UCSD-AML1 (cell line): ENCODE results near the gene BANF2.

Source experiments
- DNase-seq: peaks from one replicate; lab custom pipeline; 2025; ENCODE audit not compliant: unreplicated experiment; lab: John Stamatoyannopoulos, UW

BANF2 gene

DNA sequence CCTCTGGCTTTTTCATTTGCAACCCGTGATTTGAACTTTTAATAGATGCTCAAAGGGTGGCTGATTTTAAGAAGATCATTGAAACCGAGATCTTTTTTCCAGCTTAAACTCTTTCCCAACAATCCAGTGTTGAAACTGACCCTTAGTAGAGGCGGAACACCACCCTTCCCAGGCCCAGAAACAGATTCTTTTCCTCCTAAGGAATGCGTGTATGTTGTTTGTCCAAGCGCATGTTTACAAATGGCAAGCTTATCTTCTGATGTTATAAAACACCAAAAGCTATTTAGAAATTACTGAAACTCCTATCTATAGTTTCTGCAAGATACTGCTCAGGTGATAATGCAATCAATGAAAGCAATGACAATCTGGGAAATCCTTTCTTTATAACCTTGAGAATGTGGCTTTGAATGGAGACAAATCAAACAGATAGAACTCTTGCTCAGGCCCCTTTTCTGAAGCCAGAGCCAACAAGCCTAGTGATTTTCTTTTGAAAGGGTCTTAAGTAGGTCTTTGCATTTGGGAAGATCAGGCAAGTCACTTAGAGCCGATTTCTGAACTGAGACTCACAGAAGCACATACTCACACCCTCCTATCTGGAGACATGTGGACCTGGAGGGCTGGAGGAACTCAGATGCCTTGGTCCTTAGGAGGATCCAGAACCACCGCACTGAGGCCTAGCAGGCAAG lies 9.1 kb downstream of the BANF2 start:
- no peak for DNase-seq

DNA sequence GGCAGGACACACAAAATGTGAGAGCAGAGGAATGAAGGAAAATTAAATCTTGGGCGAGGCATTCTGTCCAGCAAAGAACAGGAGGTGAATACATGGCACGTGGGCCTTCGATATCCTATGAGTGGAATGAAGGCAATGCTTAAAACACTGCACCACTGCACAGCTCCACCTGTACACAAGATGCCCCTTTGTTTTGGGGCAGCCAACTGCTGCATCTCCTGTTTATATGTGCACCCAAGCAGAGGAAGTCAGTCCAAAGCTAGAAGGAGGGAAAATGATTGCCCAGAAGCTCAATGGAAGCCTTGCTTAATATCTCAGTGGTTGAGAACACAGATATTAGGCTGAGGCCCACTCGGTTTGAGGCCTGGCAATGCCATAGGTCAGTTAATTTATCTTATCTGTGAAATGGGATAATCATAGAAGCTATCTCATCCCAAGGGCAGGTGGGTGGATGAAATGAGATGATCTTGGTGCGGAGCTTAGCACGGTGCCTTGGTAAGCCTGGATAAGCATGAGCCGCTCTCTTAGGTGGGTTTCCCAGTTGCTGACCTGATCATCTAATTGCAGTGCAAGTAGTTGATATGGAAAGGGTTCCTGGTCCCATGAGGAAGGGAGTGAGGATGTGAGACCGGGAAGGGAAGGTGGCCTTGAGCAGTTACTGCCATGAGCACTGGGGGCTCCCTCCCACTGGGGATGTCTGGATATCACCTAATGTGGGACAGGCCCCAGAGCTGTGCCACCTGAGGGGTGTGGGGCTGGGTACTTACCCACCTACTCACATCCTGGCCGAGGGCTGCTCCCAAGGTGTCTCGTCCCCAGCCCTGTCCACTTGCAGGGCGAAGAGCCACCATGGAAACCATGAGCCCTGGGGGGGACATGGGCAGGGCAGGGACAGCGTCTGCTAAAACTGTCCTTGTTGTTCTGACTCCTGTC lies 9.9 kb downstream of the BANF2 start:
- no peak for DNase-seq

DNA sequence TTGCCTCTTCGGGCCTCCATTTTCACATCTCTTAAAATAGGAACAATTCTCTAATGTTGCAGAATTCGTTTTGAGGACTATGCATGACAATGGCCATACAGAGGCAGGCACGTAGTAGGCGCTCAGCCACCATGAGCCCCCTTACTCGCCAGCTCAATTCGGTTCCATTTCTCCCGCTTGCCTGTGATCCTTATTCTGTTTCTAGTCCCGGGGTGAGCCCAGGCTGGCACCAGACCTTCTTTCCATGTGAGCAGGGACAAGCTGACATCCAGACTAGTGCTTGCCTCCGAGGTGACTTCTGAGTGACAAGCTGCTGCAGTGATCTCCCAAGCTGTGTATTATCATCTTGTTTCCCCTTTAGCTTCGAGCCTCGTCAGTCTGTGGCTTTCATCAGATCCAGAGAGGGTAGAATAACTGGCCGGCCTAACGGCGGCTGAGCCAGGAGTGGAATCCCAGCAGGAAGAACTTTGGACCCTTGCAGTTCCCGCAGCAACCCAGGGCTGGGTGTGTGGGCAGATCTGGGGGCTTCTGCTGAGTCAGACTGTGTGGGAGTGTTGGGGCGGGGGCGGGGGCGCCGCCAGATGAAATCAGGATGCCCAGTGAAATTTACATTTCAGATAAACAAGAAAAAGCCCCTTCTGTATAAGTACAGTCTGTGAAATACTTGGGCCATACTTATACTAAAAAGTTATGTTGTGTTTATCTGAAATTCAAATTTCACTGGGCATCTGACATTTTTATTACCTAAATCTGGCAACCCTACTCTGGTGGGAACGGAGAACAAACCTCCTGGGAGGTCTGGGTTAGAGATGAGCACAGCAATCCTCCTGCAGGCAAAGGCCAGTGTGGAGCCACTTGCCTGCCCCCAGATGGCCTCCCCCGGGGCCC lies 10.9 kb downstream of the BANF2 start:
- DNase-seq = no peak

DNA sequence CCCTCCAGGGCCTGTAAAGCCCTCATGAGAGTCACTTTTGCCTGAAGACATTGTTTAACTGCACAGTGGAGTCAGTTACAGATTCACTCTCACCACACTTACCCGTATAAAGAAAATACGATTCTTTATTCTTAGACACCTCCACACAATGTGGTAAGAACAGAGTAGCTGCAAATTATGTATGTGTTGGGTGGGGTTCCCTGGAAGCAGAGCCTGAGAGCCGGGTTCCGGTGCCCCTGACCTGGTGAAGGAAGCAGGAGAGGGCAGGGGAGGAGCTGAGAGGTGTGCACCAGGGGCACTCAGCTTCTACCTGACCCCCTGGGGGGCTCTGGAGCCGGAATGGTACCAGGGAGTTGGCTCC lies 11.5 kb downstream of the BANF2 start:
- DNase-seq = no peak

DNA sequence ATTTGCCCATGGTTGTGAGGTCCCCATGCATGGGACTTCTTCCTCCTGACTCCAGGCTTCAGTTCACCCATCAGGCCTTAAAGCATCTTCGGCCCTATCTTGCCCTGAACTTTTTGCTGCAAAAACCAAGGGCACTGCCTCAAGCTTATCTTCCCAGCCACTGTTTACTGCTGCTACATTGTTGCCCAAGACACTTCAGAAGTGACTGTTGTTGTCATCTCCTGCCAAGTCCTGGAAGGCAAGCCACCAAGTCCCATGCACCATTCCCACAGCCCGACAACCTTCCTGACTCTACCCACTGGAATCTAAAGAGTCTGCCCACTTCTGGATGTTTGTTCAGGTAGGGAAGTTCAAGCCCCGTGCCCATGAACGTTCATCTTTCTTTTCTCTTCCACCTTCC lies 12.4 kb downstream of the BANF2 start:
- no peak for DNase-seq

DNA sequence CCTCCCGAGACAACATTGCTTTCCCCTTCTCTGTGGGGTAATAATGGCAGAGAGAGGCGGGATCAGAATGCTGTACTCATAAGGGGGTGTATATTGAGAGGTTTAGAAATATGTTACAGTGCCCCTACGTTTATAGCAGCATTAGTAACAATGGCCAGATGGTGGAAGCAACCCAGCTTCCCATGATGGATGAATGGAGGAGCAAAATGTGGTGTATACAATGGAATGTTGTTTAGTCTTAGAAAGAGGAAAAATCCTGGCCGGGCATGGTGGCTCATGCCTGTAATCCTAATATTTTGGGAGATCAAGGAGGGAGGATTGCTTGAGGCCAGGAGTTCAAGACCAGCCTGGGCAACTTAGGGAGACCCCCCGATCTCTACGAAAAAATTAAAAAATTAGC lies 12.9 kb downstream of the BANF2 start:
- DNase-seq = no peak

DNA sequence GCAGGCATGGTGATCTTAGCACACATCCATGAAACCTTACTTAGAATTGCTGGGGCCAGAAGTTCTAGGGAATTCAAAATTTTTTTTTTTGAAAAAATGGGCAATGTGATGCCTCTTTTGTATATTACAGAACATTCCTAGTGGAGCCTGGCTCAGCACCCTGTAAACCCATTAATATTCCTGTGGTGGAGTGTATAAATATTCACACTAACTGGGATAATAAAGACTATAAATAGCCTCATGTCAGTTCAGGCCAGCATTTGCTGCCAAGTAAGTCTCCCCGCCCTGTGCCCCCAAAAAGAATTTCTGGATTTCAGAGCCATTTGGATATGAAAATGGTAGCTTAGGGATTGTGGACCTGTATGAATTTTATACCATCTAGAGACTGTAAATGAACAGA lies 14.8 kb downstream of the BANF2 start:
- DNase-seq = no peak

DNA sequence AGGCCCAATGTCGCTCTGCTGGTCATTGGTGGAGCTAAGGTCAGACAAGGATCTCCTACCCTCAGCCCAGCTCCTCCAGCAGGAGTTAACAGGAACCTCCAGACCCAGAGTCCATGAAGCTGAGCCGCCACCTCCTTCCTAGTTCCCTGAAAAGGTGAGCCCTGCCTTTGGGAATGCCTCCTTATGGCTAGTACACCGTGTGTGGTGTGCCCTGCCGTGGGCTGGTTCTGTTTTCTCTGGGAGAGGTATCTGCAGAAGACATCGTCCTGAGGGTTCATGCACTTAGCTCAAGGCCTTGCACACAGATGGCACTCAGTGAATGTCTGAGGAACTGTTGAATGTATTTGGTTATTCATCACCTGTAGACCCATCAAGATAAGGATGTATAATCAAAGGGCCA lies 15.3 kb downstream of the BANF2 start:
- no peak for DNase-seq

DNA sequence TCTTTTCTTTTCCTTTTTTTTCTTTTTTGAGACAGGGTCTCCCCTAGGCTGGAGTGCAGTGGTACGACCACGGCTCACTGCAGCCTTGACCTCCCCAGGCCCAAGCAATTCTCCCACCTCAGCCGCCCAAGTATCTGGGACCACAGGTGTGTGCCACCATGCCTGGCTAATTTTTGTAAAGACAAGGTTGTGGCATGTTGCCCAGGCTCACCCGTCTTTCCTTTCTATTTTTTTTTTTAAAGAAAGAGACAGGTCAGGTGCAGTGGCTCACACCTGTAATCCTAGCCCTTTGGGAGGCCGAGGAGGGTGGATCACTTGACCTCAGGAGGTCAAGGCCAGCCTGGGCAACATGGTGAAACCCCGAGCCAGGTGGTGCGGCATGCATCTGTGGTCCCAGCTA lies 16.6 kb downstream of the BANF2 start:
- DNase-seq = no peak

DNA sequence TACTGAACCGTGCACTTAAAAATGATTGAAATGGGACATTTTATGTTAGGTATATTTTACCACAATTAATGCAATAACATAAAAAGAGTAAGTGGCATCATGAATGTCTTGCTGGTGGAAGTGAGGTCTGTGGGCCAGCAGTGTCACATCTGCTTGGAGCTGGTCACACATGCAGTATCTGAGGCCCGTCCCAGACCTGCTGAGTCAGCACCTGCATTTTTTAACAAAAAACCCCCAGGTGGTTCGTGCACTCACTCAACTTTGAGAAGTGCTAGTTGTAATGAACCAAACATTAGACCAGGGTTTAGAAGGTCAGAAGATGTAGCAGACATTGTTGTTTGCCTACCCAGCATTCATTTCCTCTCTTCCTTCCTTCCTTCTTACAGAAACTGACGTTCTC lies 21.0 kb downstream of the BANF2 start:
- no peak for DNase-seq

DNA sequence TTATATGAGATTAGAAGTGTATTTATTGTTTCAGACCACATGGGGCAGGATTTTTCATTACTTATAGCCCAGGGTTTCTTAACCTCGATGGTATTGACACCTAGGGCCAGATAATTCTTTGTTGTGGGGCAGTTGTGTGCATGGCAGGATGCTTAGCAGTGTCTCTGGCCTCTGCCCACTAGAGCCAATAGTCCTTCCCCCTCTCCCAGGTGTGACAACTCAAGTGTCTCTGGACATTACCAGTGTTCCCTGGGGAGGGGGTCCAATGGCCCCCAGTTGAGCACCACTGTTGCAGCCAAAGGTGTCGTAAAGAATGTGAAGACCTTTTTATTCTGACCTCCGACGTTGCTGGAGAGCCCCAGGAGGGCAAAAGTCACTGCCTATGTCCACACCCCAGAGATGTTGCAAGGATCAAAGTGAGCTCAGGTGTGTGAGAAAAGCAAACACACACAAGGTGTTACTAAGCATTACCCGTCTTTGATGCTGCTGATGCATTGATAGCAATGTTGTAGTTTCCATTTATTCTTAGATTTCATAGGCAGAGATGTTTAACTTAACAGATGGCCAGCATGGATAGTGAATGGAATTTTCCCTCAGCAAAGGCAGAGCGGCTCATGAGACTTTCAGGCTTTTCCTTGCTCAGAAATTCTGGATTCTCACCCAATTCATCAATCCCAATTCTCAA lies 22.2 kb downstream of the BANF2 start:
- no peak for DNase-seq

DNA sequence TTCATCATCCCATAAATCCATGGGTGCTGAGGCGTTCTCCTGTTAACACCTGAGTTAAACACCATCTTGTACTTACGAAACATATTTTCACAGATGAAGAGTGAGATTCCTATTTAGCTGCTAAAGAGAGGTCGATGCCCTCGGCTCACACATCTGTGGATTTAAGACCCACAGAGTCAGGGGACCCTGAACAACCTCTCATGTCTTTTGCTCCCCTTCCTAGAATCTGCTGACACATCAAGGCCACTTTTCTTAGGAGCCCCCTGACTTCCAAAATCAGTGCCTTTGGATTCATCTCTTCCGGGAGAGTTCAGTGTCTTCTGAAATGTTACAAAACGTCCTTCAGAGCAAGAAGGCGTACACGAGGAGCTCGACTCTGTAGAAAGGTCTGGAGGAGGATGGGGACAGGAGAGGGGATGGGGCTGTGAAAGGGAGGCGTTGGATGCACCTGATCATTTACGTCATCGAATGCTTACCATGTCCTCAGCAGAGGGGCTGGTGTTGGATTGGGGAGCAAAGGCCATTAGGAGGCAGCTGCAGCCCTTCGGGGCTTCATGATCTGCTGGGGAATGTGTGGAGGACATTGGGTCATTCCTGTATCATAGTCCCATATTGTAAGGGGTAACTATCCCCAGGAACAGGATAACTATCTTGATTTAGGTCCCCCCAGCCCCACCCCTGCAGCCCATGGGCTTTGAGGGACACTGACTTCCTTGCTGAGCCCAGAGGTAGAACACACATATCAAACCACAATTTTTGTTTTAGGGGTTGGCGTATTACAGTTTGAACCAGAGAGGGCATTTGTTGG lies 22.9 kb downstream of the BANF2 start:
- DNase-seq = no peak

DNA sequence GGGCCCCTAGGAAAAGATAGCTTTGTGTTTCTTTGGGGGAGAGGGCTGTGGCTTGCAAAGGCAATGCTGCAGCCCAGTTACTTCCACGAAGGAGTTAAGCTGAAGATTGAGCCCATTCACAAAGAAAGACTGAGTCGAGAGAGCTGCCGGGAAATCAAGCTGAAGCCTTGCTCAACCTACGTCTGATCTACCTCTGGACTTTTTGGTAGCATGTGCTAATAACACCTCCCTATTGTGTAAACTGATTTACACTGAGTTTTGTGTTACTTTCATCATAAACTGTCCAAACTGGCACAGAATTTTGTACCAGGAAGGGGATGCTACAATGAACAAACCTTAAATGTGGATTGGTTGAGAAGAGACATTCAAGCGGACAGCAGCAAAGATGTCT lies 23.5 kb downstream of the BANF2 start:
- no peak for DNase-seq

DNA sequence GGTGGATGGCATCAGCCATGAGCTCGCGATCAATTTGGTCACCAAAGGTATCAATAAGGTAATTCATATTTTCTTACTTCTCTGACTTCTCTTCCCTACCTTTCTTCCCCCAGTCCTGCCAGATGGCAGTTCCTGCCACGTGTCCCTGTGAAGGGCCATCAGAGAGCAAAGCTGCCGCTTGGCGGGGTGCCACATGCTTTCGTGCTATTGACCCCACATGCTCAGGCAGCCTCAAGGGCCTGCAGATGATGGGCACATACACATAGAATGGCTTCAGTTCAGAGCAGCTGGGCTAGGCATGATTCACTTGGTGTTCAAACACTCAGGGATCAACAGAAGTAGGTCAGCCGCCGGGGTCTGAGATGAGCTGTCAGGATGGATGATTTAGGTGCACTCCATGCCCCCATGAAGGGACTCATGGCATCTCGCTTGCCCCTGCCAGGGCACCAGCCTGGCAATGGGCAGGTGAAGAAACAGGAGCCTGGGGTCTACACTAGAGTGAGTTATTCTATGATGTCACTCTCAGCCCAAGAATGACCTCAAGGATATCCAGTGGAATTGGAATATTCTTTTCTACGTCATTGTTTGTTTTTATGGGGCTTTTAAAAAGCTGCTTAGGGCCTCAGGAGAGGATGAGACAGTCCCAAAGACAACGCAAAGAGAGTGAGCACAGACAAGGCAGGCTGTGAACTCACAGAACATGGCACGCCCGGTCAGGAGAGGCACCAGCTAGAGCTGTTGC lies 25.5 kb downstream of the BANF2 start:
- no peak for DNase-seq

DNA sequence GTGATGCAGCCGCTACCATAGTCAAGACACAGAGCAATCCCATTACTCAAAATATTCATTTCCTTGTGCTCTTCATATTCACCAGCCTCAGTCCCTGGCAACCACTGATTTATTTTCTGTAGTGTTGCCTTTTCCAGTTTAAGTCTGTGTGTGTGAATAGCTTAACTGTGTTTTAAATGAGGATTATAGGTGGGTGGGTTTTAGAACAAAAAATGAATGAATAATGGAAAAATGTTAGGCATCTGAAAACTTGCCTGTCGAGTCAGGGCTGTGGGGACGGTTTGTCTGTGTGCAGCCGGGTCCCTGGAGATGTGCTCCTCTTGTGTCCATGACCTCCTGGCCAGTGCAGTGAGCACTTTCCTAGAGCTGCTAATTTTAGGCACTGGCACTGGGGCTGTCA lies 27.1 kb downstream of the BANF2 start:
- no peak for DNase-seq

DNA sequence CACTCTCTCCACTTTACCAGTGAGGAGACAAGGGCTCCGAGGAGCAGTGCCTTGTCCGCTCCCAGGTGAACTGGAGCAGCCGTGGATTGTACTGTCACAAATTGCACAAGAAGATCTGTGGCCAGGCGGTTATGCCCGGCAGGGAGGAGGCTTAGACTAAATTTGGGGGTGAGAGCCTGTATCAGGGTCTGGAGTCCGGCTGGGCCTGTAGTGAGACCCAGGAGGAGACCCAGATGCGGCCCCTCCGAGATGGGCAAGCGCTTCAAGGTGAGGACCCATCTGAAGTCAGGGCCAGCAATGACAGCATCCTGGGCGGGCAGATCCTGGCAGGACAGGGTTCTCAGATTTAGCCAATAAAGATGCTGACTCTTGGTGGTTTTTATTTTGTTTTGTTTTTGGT lies 27.6 kb downstream of the BANF2 start:
- DNase-seq = no peak

DNA sequence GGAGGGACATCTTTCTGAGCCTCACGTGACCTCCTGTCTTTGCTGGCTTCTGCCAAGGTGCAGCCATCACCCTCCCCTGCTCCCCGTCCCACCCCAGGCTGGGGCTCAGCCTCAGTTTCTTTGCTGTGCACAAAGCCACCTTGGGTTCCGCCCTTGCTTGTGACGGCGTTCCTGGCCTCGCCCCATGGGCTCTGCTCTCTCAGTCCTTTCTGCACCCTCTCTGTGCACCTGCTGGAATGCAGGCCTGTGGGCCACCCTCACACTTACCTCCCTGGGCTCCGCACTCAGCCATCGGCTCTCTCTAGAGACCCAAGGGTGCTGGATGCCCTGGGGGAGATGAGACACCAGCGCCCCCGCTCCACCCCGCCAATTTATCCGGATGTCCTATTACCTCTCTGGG lies 28.3 kb downstream of the BANF2 start:
- no peak for DNase-seq

DNA sequence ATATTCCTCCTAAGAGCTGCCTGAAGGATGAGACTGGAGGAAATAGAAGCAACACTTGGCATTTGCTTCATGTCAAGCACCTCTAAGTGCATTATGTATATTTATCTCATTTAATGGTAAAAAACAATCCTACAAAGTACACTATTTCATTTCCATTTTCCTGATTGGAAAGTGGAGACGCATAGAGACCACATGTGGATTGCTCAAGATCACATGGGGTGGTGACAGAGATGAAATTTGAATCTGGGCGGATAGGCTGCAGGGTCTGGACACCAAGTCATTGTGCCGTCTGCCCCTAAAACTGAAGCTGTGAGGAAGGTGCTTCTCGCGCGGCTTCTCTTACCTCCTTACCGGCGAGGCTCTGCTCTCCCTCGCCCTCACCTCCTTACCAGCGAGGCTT lies 30.3 kb downstream of the BANF2 start:
- DNase-seq = no peak

DNA sequence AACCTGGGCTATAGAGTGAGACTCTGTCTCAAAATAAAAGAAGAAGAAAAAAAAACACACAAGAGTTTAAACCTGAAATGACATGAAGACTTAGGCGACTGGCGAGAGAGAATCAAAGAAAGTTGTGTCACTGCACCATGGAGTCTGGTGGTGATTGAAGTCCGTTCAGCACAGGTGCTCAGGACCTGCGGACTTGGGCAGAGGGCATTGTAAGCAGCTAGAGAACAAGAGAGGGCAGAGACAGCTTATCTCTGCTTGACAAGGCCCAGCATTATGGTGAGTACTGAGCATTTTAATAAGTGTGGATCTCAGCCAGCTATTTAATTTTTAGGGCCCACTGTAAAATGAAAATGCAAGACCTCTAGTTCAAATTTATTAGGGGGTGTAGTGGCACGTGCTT lies 31.5 kb downstream of the BANF2 start:
- no peak for DNase-seq
